GM18526 (cell line): Measurements from ENCODE around the gene PSMD11.

ENCODE experiments used
- POLR2A ChIP-seq: IDR thresholded peaks from 3 replicates; pipeline ENCODE4 v1.6.1; 2011; ENCODE audit not compliant: insufficient read length; ENCODE audit errors: extremely low read depth

PSMD11 gene

DNA sequence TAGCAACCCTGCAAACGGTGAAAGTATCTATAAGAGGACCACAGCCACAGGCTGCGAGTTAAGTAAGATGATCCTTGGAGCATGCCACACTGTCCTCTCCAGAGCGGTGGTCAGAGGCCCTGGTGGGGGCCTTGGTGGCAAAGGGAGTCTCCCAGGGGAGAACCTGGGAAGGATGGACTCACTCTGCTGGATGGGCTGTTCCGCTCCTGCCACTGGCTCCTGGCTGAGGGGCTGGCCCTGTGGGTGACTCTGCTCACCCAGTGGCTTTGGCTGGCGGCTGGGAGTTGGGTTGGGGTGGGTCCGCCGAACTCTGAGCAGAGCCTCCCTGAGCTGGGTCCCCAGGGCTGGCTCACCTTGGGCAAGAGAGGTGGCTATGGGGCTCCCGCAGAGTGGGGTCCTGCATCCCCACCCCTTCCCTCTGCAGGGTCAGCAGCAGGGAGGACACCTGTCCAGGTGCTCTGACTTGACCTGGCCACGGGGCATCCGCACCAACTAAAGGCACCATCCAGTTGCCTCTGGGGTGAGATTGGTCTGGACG is 49.7 kb downstream of the PSMD11 start:
- no peak for TF ChIP-seq POLR2A

DNA sequence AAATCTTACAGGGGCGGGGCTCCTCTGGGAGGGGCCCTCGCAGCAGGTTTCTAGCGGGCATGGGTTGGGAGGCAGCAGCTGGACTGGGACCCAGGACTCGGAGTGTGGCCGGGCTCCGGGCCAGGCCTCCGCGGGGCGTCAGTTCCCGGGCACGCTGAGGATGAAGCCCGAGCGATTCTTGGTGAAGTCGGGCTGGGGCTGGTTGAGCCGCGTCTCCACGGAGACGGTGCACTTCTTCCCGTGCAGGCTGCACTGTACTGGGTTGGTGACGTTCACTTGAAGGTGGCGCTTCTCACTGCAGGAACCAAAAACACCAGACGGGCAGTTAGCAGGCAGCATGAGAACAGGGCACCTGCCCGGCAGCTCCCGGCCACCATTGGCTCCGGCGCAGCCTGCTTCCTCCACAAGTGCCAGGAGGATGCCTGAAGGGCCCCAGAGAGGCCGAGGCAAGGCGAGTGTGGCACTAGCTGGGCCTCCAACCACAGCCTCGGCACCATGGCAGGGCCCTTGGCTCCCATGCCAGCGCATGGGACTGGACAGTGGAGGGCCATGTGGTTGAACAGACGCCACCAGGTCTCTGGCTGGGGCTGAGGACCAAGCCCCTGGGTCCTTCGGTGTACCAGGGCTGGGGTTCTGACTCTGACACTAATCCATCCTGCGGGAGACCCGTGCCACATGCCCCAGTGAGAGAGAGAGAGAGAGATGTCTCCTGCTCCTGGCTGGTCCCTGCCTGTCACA is 50.5 kb downstream of the PSMD11 start:
- no peak for TF ChIP-seq POLR2A

DNA sequence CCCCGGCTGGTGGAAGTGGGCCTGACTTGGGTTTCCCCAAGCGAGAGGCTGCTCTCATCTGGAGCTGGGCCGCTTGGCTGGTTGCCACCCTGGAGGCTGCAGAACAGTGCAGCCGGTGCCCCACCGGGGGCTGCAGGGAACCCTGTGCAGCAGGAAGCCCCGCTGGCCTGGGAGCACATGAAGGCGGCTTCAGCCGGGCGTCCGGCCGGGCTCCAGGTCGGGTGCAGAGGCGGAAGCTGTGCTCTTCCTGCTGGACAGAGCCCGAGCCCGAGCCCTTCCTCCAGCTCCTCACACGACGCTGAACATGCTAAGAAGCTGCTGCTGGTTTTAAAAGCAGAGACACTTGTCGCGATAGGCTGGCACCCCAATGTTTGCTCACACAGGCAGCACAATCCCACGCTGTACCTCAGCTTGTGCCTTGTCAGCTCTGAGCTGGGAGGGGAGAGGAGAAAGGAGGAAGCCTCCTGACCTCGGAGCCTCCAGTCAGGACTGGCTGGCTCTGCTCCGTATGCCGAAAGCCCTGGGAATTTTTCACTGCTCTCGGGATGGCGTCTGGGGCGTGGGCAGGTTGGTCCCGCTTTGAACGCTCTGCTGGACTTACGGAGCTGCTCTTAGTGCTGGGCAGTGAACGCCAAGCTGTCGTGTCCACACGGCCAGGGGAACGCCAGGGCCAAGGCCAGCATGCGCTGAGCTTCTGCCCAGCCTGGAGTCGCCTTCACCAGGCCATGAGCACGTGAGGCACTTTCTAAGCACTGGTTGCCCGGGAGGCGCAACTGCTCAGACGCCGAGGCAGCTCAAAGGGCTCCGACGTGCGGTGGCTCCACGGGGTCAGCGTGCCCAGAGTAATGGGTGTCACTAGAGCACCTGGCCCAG is 51.3 kb downstream of the PSMD11 start:
- TF ChIP-seq POLR2A = no peak

DNA sequence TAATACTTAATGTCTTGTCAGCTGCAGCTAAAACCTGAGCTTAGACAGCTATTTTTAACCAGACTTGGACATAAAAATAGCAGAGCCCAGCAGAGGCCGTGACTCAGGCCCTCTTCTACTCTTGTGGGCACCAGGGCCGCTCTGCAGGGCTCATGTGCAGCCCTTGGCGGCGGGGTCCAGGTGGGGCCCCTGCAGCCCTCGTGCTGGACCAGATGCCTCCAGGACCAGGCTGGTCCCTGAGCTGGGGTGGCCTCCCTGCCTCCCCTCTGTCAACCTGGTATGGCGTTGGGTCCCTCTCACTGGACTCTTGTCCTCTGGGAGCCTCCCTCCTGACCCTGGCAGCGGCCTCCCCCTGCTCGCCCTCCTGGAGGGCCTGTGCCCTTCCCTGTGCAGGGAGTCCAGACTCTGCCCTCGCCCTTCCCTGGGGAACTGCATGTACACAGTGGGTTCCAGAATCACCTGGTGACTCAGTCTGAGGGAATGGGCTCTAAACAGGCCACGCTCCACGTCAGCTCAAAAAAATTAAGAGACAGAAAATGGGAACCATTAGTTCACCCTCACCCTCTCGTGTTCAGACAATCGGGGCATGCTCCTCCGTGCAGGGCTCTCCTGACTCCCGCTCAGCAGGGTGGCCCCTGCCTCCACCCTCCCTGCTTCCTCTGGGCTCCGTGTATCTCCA is 52.2 kb downstream of the PSMD11 start:
- no peak for TF ChIP-seq POLR2A

DNA sequence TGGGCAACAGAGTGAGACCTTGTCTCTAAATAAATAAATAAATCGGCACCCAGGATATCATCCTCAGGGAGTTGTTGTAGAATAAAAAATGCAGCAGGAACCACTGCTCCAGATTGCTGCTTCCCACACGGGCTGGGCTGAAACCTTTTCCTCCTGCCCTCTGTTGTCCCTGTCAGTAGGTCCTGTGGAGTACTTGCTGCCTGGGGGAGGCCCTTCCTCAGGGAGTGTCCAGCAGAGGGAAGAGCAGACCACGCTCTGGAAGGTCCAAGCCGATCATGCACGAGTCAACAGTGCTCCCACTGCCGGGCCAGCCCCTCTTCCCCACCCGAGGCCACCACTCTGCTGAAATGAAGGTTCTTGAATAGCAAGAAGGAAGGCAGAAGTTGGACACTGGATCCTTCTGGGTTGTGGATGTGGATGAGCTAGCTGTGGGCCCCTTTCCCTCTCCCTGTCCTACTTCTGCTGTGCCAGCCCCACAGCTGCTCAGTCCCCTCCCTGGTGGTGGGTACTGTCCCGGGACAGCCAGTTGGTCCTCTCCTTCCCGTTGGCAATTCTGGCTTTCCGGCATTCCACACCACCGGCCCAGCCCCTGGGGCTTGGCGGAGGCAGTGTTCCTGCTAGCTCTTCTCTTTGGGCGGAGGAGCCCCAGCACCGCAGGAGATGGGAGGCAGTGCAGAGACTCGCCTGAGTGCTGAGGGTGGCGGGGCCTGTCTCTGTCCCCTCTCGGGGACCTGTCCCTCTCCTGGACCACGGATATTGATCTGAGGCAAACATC is 53.3 kb downstream of the PSMD11 start:
- no peak for TF ChIP-seq POLR2A

DNA sequence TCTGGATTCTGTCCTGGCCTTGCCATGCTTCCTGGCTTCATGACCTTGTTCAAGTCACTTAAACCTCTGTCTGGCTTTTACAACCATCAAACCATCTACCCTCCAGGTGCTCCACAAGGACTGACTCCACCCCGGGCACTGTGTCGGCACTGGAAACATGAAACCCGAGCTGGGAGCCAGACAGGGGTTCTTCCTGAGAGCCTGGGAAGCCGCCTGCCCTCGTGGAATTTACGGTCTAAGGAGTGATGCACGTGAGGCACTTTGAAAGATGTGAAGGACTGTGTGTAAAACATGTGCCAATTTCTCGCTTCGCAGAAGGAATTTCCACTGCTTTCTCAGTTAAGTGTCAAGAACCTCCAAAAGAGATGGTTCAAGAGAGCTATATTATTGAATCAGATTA is 54.1 kb downstream of the PSMD11 start:
- no peak for TF ChIP-seq POLR2A

DNA sequence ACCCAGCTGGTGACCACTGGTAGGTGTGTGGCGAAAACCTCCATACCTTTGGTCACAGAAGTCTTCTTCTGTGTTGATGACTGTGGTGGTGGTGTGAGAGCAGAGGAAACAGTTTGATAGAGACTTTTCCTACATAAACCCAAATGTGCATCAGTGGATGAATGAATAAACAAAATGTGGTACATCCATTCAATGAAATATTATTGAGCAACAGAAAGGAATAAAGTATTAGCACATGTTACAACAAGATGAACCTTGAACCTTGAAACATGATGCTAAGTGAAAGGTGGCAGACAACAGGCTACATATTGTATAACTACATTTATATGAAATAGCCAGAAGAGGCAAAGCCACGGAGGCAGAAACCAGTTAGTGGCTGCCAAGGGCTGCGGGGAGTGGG is 57.7 kb downstream of the PSMD11 start:
- TF ChIP-seq POLR2A = no peak

DNA sequence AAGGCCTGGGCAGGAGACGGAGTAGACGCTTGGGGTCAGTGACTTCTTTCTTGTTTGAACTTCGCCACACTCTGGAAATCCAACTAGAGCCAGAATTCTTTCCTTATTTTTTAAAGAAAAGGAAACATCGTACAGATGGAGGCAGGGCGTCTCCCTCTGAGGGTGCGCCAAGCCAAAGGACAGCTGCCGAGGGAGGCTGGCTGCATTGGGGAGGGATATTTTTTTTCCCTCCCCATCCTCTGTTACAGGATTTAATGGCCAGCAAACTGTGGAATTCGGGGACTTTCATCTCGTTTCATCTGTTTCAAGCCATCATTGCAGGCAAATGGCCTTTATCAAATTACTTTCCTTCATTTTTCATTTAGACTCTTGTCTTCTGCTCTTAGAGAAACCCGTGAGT is 58.4 kb downstream of the PSMD11 start:
- TF ChIP-seq POLR2A = no peak

DNA sequence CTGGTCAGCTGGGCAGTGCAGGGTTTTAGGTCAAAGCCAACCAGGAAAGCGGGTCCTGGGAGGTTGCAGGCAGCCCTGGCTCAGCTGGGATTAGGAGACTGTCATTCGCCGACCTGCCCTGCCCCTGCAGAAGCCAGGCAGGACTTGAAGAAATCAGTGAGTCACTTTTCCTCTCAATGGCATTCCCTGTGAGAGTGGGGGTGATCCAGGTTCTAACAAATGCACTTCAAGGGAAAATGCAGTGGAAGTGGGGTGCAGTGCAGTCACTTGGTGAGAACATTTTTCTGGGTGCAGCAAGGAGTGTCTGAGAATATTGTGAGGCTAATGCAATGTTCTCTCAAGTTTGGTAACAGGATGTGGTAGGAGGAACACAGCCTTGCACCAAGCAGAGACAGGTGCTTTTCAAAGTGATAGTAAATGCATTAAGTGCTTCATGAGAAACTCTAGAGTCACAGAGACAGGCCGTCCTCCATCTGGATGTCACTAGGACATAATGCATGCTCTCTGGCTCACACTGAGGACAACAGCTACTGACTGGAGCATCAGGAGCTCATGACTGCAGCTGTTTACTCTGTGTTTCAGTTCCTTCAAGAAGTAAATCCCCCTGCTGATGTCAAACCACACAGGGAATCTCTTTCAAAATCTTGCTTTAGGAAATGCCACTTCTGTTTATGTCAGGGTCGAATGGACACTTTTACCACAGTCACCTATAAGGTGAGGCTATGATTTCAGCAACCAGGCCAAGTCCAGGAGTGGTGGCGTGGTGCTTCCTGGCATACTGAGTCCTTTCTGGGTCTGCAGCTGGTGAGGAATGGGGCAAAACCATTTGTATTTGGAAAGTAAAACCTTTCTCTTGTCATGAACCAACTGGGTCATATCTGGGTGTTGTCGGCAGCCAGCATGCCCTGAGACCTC is 59.2 kb downstream of the PSMD11 start:
- TF ChIP-seq POLR2A = no peak

DNA sequence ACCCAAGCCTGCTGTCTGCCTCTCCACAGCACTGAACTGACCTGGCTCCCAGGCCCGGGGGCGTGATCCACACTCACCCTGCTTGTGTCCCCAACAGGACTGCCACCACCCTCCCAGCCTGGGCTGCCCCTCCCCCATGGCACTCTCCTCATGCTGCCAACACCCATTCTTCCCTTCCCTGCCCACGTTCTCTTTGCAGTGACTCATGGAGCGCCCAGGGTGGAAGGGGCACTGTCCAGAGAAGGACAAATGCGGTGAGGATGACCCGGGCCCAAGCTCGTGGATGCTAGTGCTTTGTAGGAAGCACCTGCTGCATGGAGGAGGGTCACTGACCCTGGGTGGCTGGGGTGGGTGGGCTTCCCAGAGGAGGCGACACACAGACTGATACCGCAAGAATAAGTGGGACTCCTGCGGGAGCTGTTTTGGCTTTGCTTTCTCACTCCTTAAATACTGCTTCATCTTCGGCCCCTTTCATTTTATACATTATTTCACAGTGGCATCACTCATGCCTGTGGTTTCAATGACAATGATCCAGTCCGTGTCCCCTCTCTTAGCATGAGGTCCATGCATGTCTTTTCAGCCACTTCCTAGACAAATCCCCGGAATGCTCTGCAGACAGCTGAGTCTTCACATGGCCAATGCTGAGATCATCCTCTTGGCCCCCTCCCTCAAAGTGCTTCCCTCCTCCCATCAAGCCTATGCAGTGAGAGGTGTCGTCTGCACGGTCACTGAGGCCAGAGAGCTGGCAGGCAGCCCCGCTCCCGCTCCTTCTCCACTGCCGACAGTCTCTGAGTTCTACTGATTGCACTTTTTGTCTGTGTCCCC is 60.1 kb downstream of the PSMD11 start:
- no peak for TF ChIP-seq POLR2A

DNA sequence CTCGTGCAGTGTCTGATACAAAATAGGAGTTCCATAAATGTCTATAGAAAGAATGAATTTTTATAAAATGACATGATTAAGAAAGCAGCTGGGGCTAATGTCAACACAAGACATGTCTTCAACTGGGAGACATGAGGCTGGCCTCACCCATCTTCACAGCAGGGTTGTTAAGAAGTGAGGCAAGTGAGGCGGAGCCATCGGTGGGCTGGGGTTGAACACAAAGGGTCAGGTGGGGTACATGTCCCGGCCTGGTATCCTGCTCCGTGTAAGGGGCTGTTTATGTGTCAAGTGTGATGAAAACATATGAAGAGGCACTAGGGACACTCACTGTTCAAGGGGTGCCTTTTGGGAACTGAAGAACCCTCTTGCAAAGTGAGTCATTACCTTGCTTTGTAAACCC is 64.6 kb downstream of the PSMD11 start:
- TF ChIP-seq POLR2A = no peak

DNA sequence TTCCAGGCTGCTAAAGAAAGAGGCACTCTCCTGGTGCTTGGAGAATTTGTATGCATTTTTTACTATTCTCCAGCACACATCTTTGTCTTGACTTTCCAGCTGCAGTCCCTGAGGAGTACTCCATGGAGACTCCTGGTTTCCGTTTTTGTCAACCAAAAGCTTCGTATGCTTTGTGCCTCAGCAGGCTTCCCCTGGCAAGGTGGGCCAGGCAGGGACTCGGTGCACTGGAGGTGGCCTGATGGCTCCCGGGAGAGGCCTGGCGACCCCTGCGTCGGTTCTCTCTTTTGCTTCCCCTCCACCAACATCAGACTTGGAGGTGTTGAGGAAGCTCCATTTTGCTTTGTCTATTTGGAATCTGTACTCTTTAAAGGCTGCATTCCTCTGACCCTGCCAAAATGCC is 66.2 kb downstream of the PSMD11 start:
- no peak for TF ChIP-seq POLR2A

DNA sequence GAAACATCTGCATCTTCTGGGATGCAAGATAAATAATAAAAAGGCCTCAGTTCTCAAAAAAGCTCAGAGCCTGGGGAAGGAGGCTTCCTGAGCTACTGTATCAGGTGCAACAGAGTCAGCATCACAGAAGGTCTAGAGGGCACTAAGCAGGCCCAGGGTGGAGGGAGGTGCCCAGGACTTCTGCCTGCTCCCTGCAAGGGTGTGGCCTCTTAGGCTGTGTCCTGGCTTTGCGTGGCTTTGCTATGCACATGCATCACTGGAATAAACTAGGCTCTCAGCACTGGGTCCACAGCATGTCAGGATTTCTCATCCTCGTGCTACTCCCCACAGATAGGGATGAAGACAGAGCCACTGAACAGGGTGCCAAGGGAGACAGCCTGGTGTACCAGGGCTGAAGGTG is 68.0 kb downstream of the PSMD11 start:
- no peak for TF ChIP-seq POLR2A
